Smooth muscle cell of bladder (primary cell): ENCODE data around the gene ST6GALNAC1. TPM values are rescaled to one million over a fixed set of nuclear protein-coding genes. Genes with fewer than 3 reads are reported as not detected.

Experiments used
- total RNA-seq: library from RNA; depleted of rRNA; stranded (reverse); fragments of >200 nt; gene quantifications from 2 replicates; pipeline ENCODE4 v1.2.3, GENCODE V29; 2014

Gene ST6GALNAC1, protein sequence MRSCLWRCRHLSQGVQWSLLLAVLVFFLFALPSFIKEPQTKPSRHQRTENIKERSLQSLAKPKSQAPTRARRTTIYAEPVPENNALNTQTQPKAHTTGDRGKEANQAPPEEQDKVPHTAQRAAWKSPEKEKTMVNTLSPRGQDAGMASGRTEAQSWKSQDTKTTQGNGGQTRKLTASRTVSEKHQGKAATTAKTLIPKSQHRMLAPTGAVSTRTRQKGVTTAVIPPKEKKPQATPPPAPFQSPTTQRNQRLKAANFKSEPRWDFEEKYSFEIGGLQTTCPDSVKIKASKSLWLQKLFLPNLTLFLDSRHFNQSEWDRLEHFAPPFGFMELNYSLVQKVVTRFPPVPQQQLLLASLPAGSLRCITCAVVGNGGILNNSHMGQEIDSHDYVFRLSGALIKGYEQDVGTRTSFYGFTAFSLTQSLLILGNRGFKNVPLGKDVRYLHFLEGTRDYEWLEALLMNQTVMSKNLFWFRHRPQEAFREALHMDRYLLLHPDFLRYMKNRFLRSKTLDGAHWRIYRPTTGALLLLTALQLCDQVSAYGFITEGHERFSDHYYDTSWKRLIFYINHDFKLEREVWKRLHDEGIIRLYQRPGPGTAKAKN
- total RNA-seq = not detected in 2 replicates

DNA sequence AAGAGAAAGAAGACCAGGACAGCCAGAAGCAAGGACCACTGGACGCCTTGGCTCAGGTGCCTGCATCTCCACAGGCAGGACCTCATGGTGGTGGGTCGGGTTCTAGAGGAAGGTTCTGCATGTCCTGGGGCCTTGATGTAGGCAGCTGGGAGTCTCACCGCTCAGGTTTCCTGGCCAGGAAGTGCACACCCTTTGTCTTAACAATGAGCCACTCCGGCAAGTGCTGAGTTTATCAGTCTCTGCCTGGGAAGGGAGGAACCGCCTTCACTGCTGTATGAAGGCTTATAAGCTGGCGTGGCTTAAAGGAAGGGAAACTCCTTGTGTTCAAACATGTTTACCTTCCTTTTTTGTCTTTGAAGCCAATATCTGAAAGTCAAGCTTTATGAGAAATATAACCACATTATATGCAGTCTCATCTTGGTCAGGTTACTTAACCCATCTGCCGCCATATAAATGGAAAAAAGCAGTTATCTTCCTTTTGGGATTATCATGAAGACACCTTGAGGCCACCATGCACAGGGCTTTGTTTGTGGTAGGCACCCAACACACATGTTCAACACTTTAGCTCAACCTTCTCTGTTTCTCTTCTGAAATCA is at the start of gene ST6GALNAC1:
Gene ST6GALNAC1, minus strand, starts transcription at position 205 of the 596 bp plus-strand sequence. Its CDS starts 119 bp downstream, at position 86.

DNA sequence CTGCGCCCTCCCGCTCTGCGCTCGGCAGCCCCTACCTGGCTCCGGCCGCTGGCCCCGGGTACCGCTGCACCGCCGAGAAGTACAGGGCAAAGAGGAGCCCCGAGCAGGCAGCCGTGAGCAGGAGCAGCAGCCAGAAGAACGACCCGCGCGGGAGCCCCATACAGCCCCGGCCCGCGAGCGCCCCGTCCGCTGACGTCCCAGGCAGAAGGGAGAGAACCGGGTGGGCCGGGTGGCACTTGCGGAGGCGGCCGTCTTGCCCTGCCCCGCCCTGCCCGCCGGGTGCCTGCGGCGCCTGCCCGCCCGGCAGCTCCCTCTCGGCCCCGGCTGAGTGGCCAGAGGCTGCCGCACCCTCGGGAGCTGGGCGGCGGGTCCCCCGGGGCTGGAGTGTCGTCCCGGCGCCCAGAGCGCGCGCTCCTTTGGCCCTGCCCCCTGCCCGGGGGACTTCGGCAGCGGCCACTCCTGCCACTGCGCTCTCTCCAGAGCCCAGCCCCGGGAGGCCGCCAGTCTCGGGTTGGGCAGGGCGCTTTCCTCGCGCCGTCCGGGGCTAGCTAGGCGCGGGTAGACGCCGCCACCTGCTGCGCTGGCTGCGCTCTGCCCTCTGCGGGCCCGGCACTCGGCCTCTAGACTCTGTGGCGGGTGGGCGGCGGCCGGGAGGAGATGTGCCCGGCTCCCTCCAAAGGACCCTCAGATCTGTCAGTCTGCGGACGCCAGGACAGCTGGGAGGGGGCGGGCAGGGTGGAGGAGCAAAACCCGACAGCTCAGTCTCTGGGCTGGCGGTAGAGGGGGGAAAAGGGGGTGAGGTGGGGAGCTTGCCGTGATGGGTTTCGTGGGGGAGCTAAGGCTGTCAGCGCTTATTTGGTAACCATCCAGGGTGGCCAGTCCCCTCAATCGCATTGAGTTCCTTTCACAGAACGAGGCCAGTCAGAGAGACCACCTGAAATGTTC is 57.6 kb downstream of the ST6GALNAC1 start, which contains the start of gene ST6GALNAC2:
Gene ST6GALNAC2, minus strand, starts transcription at position 212 of the 945 bp plus-strand sequence. Its CDS starts 52 bp downstream, at position 160.

Other genes with a start within 250 kb of the ST6GALNAC1 start
- gene UBE2O, start 190.6 kb downstream of the ST6GALNAC1 start, total RNA-seq = 13.5 and 20.3 TPM in 2 replicates
- not detected in 2 replicates for gene AANAT, start 176.2 kb downstream of the ST6GALNAC1 start, total RNA-seq
- 2.3 and 6.1 TPM in 2 replicates for gene RHBDF2, start 142.3 kb downstream of the ST6GALNAC1 start, total RNA-seq
- gene CYGB, start 106.0 kb downstream of the ST6GALNAC1 start, total RNA-seq = 68.1 and 84.9 TPM in 2 replicates
- gene PRCD, start 103.7 kb downstream of the ST6GALNAC1 start, total RNA-seq = 7.8 and 11.1 TPM in 2 replicates
- 1.0 and 4.1 TPM in 2 replicates for gene ST6GALNAC2, start 57.9 kb downstream of the ST6GALNAC1 start, total RNA-seq
- 160 and 244 TPM in 2 replicates for gene MXRA7, start 67.2 kb upstream of the ST6GALNAC1 start, total RNA-seq
- gene JMJD6, start 82.8 kb upstream of the ST6GALNAC1 start, total RNA-seq = 22.6 and 26.3 TPM in 2 replicates
- gene METTL23, start 83.1 kb upstream of the ST6GALNAC1 start, total RNA-seq = 17.6 and 19.0 TPM in 2 replicates
- 75.9 and 89.8 TPM in 2 replicates for gene SRSF2, start 93.6 kb upstream of the ST6GALNAC1 start, total RNA-seq
- 22.3 and 22.4 TPM in 2 replicates for gene MFSD11, start 94.4 kb upstream of the ST6GALNAC1 start, total RNA-seq
- gene MGAT5B, start 224.6 kb upstream of the ST6GALNAC1 start, total RNA-seq = 0.18 TPM in 1 of 2 replicates, not detected in the other